ENCODE measurements around the gene RIMS4.

RIMS4 gene

DNA sequence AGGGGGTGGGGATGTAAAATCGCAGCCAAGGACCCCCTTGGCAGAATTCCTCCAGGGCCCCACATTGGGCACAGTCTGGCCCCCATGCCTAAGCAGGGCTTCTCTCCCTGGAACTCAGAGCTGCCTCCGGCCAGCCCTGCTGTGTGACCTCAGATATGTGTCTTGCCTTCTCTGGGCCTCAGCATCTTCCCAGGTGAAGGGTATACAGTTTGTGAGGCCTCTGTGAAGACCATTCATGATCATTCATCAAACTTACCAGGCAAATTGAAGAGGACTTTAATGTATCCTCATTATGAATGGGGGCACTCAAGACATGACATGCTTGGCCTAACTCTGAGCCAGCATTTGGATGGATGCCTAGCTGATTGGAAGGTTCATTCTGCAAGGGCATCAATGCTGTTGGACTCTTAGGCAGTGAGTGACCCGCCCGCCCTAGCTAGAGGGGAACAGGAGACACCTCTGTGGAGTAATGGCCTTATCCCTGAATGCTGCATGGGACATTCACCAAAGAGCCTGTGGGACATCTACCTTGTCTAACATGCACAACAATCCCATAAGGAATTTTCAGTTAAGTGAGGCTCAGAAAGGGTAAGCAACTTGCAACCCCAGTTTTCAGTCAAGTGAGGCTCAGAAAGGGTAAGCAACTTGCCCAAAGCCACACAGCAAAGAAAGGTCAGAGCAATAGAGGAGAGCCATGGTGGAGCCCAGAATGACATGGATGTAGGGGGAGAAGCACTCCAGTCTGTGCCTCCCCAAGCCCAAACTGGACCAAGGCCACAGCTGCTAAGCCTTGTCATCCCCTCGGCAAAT is 94.6 kb downstream of the RIMS4 start:
- no peak for DNase-seq

- DNase-seq: peak; percentile 90
These were observed 95.4 kb downstream of the RIMS4 start, which contains the start of gene CCN5 for GRCh38 chr20:44714701-44715498. CCN5 (plus strand) TSS chr20:44715369; CDS start chr20:44715391, 22 bp downstream.

GRCh38 chr20:44714102-44714700 is 96.1 kb downstream of the RIMS4 start:
- no peak for DNase-seq

DNA sequence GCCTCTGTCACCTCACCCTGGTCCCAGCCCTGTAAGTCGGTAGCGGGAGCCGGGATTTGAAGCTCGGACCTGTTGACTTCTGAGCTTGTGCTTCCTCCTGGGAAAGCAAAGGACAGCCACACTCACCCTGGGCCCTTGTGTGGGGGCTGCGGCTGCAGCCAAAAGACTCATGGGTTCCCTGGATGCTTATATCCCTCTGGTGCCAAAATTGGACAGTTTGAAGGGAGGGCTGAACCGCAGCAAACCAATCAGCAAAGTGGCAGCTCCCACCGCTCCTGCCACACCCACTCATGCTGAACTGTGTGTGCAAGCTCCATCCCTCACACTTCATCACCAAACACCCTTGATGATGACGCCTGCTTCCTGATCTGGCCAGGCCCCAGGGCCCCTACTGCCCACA is 99.1 kb downstream of the RIMS4 start:
- no peak for DNase-seq

DNA sequence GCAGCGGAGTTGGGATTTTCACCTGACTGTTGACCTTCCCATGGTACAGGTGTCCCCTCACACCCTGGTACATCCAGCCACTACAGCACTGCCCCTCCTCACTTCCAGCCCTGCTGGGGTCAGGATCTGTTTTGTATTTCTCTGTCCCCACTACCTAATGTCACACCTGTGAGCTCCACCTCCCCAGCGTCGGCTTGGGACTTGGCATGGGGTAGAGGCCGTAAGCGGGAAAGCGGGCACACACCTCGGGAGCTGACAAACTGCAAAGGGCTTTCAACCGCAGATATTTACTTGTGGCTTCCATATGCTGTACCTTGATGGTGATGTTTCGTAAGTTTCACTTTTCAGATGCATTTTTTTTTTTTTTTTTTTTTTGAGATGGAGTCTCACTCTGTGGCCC is 100.5 kb downstream of the RIMS4 start:
- no peak for DNase-seq

- DNase-seq: no peak
These were observed 101.0 kb downstream of the RIMS4 start for GRCh38 chr20:44709380-44709779.

- no peak for DNase-seq
These were observed 103.2 kb downstream of the RIMS4 start for GRCh38 chr20:44707018-44707579.

DNA sequence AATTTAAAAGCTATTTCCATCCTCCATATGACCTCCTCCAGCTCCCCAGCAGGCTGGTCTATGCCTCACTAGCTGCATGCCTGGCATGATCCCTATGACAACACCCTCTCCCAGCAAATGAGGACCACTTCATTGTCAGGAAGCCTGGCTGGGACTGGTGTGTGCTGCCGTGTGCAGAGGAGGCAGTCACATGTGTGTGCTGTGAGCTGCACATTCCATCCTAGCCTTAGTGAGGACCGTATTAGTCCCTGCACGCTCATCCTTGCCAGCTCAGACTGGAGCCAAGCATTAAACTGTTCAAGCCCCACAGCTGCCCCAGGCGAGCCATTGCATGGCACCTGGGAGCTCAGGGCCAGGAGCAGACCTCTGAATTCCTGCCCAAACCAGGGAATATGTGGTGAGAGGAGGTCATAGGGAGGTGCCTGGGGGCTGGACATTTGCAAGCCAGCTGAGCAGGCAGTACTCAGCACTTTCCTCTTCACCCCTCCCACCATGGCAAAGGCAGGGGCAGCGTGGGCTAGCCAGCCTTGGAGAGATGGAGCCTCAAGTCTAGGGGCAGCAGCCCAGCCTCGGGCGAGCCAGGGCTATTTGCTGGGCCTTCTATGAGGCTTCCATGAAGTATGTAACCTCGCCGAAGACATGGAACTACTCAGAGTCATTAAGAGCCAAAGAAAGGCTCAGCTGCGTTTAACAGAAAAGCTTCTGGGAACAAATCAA is 103.9 kb downstream of the RIMS4 start:
- peak; percentile 72 for DNase-seq

- DNase-seq: no peak
These were observed 104.8 kb downstream of the RIMS4 start for GRCh38 chr20:44705364-44706094.

GRCh38 chr20:44704551-44704971 is 105.8 kb downstream of the RIMS4 start:
- DNase-seq: no peak

GRCh38 chr20:44703956-44704488 is 106.3 kb downstream of the RIMS4 start:
- DNase-seq: no peak

DNA sequence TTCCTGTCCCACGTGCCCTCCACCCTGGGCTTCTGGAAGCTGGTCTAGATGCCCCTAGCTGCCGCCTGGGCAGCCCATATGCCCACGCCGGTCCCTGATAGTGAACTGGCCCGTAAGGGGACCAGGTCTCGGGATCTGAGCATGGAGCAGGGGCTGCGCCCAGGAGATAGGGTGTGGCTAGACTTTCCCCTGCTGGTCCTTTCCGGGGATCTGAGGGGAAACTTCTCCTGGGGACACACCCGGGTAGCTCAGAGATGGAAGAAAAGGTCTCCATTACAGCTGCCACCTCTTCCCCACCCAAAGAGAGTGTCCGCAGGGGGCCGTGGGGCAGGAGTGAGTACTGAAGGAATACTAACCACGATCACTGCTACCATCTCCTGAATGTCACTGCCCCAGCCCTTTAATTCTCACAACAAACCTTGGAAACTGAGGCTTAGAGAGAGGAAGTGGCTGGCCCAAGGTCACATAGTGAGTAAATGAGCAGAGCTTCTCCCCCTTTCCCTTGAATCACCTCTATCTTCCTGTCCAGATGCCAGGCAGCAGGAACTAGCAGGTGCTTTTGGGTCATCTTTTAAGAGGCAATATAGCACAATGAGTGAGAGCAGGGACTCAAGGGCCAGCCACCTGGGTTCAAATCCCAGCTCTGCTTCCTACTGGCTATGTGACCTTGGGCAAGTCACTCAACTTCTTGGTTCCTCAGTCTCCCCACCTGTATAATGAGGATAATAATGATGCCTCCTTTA is 107.0 kb downstream of the RIMS4 start:
- no peak for DNase-seq

DNA sequence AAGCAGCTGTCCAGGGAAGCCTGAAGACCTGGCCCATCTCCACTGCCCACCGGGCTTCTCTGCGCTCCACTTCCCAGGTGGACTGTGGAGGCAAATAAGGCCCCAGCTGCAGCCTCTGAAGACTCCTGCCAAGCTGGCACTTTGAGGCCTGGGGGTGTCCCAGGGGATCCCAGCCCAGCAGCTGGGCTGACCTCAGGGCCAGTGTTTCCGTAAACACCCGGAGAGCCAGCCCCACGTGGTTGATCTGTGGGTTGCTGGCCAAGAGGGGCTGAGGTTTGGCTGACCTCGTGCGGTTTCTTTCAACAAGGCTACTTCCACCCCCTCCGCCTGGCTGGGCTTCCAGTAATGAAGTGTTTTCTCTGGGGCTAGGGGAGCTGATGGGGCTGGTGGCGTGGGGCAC is 107.6 kb downstream of the RIMS4 start:
- peak; percentile 93 for DNase-seq

- DNase-seq: no peak
These were observed 108.5 kb downstream of the RIMS4 start for GRCh38 chr20:44701858-44702256.
